Measurements from ENCODE around the gene IRF2.

DNA sequence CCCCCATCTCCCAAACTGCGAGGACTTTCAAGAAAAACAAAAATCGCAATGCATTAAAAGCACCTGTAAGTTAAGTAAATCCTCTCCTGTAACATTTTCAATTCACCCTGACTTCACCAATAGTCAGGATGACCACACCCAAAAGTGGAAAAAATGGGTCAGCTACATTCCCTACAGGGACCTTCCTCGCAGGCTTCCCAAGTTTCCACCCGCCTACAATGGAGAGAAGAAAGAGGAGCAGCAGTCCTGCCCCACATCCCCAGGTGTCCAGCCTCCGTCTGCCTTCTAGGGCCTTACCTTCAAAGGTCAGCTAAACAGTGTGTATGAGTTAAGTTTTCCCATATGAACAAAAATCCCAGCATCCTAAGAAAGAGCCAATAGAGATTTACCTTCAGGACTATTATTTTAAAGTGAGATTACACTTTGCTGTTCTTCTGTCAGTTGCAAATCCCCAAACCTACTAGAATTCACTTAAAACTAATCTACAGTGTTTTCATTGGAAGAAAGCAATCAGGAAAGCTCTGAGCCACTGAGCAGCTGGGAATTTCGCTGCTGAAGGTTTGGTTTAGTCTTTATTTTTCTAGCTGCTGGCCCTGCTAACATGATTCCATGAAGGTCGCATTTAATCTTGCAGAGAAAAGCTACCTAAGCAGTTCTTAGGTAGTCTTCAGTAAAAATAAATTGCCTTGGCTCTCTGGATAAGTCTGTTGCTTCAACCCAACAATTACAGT is 12.5 kb downstream of the IRF2 start:
- TF ChIP-seq POLR2A (IDR thresholded peaks at IDR 0.05; ENCODE audit: low read depth, low read length) (no peak), POLR2AphosphoS5 (IDR thresholded peaks at IDR 0.05; ENCODE audit: low read depth, low read length) (no peak), SPI1 (IDR thresholded peaks at IDR 0.05; ENCODE audit: low read depth, low read length) (no peak), PAX5 (IDR thresholded peaks at IDR 0.05; ENCODE audit: insufficient read depth, low read length, severe bottlenecking) (no peak), POU2F2 (IDR thresholded peaks at IDR 0.05; ENCODE audit: low read depth, low read length) (no peak)

Data from GM12891 (cell line).